ENCODE results near the gene SLC39A8. TPM values are rescaled to one million over a fixed set of nuclear protein-coding genes. Genes with fewer than 3 reads are reported as not detected.

The SLC39A8 gene
- total RNA-seq, result 3.1 and 3.6 TPM in 2 replicates

GRCh38 chr4:102344954-102345794 is at the start of gene SLC39A8:
TSS of gene SLC39A8 (minus strand) at chr4:102345482. CDS start at chr4:102344662, 820 bp downstream.

Other genes with a start within 250 kb of the SLC39A8 start
- 18.8 and 23.7 TPM in 2 replicates for gene NFKB1, start 155.9 kb upstream of the SLC39A8 start, total RNA-seq

Measured in cardiac ventricle fibroblast (primary cell).